NCI-H345 treated with DMSO at 0.1 percent for 48 hours (cell line): ENCODE measurements around the gene NKX3-2.
"Not testable (repeated sequence)": the region's sequence is repeated elsewhere in the genome, so short reads cannot be mapped to it uniquely, and the experiment has no call there.

Experiments
- DNase-seq: peaks from one replicate; lab custom pipeline; 2025; ENCODE audit not compliant: unreplicated experiment; lab: John Stamatoyannopoulos, UW

Gene NKX3-2

GRCh38 chr4:13543839-13544605 is at the start of gene NKX3-2:
Gene NKX3-2, minus strand, starts transcription at chr4:13544508. Its CDS starts 94 bp downstream, at chr4:13544414.
- no peak for DNase-seq

GRCh38 chr4:13592220-13592619 is 47.9 kb upstream of the NKX3-2 start:
- no peak for DNase-seq

- DNase-seq: no peak
Observed at GRCh38 chr4:13590766-13591165, 46.5 kb upstream of the NKX3-2 start.

- no peak for DNase-seq
Observed at GRCh38 chr4:13588954-13589353, 44.6 kb upstream of the NKX3-2 start.

- no peak for DNase-seq
Observed at GRCh38 chr4:13584481-13584880, 40.2 kb upstream of the NKX3-2 start.

- DNase-seq: no peak
Observed at GRCh38 chr4:13580036-13580435, 35.7 kb upstream of the NKX3-2 start.

GRCh38 chr4:13577660-13578059 is 33.4 kb upstream of the NKX3-2 start:
- no peak for DNase-seq

- DNase-seq: no peak
Observed at GRCh38 chr4:13570916-13571315, 26.6 kb upstream of the NKX3-2 start.

- DNase-seq: no peak
Observed at GRCh38 chr4:13567125-13567524, 22.8 kb upstream of the NKX3-2 start.

GRCh38 chr4:13562876-13563275 is 18.6 kb upstream of the NKX3-2 start:
- no peak for DNase-seq

- no peak for DNase-seq
Observed at GRCh38 chr4:13561673-13562072, 17.4 kb upstream of the NKX3-2 start.

- DNase-seq: not testable (repeated sequence)
Observed at GRCh38 chr4:13560111-13560510, 15.8 kb upstream of the NKX3-2 start.

- DNase-seq: no peak
Observed at GRCh38 chr4:13559413-13559812, 15.1 kb upstream of the NKX3-2 start.

GRCh38 chr4:13558881-13559280 is 14.6 kb upstream of the NKX3-2 start:
- no peak for DNase-seq

- DNase-seq: no peak
Observed at GRCh38 chr4:13555325-13555724, 11.0 kb upstream of the NKX3-2 start.

GRCh38 chr4:13553081-13553480 is 8.8 kb upstream of the NKX3-2 start:
- DNase-seq: no peak

GRCh38 chr4:13548984-13549546 is 4.8 kb upstream of the NKX3-2 start:
- peak; percentile 69 for DNase-seq

GRCh38 chr4:13548059-13548983 is 4.0 kb upstream of the NKX3-2 start:
- no peak for DNase-seq

GRCh38 chr4:13547485-13548041 is 3.3 kb upstream of the NKX3-2 start:
- peak; percentile 62 for DNase-seq

GRCh38 chr4:13546941-13547484 is 2.7 kb upstream of the NKX3-2 start:
- no peak for DNase-seq
